B cell (primary cell): ENCODE data around the gene SDK1.

Experiments
- CTCF ChIP-seq: fragments of 200-600 bp; IDR thresholded peaks from one replicate; pipeline ENCODE4 v1.8.0; 2022; ENCODE audit warnings: antibody characterized with exemption, mild to moderate bottlenecking
- EZH2 ChIP-seq: IDR thresholded peaks from 2 replicates; pipeline ENCODE4 v1.6.1; 2012; ENCODE audit warnings: borderline replicate concordance, low read depth, mild to moderate bottlenecking, moderate library complexity, low read length; ENCODE audit not compliant: insufficient read depth, poor library complexity, severe bottlenecking

GRCh38 chr7:3272691-3273141 is 28.3 kb upstream of the SDK1 start:
- TF ChIP-seq CTCF (no peak), EZH2 (no peak)
